HCT116 (cell line): ENCODE data around the gene CAB39L. TPM values are rescaled to one million over a fixed set of nuclear protein-coding genes. Genes with fewer than 3 reads are reported as not detected.

ENCODE experiments used
- ATAC-seq: fragments of 200-7000 bp; cut with Tn5 transposase; 2 replicates; pipeline ENCODE4 v1.9.1; 2020; ENCODE audit warnings: mild to moderate bottlenecking, moderate library complexity
- BruUV-seq: library from RNA; stranded (reverse); fragments of 400-500 nt; replicated peaks from 2 replicates; lab custom pipeline; 2021; lab: Mats Ljungman, UMichigan
- CTCF ChIA-PET: fragments of 300-600 bp; sonication (Branson Sonifier 250); formaldehyde crosslinking; loops from one replicate; lab custom pipeline; 2021; ENCODE audit warnings: antibody characterized with exemption; lab: Charles Lee
- POLR2A ChIA-PET: fragments of 300-600, 350-600 bp; sonication (Branson Sonifier 250); formaldehyde crosslinking; loops from one replicate; lab custom pipeline; 2021; ENCODE audit warnings: antibody characterized with exemption; lab: Charles Lee
- RAD21 ChIA-PET, 2 experiments: fragments of 300-600 bp; sonication (Branson Sonifier 250); formaldehyde crosslinking; loops; one replicate each; lab custom pipeline; 2023; ENCODE audit warnings: low total read pairs in 2 of 2; ENCODE audit not compliant: uncharacterized antibody in 2 of 2, unreplicated experiment in 2 of 2, low non-redundant PET in 1 of 2; lab: Charles Lee
- DNase-seq: peaks from one replicate; pipeline ENCODE4 v3.0.0-alpha.2; 2010; ENCODE audit warnings: low read depth, low spot score
- H2AFZ ChIP-seq: fragments of 200-600 bp; shearing (Covaris generic), sonication (generic); 2 replicates; pipeline ENCODE4 v1.6.1; 2017; ENCODE audit warnings: low read depth, mixed run types, mixed read lengths, antibody characterized with exemption, low read length; ENCODE audit not compliant: poor library complexity, severe bottlenecking
- H3K27ac ChIP-seq: 2 replicates; pipeline ENCODE4 v1.5.1; 2012; ENCODE audit warnings: low read depth, low read length
- H3K27me3 ChIP-seq: fragments of 200-600 bp; sonication (generic); 2 replicates; pipeline ENCODE4 v1.6.1; 2016; ENCODE audit warnings: mixed run types, low read length, mixed read lengths; ENCODE audit not compliant: insufficient read depth
- H3K36me3 ChIP-seq, 2 experiments: fragments of 200-500 bp in 1 of 2; fragments of 200-600 bp in 1 of 2; sonication (Bioruptor generic) in 1 of 2; sonication (generic) in 1 of 2; 2 replicates each; pipeline versions ENCODE4 v1.5.1 to v1.6.1; 2014 to 2016; ENCODE audit warnings: low read length in 2 of 2, inconsistent platforms in 1 of 2, mixed read lengths in 1 of 2, mixed run types in 1 of 2; ENCODE audit not compliant: insufficient read depth in 2 of 2, control insufficient read depth in 1 of 2
- H3K4me1 ChIP-seq, 2 experiments: fragments of 200-600 bp in 1 of 2; sonication (generic) in 1 of 2; 2 replicates each; pipeline versions ENCODE4 v1.5.1 to v1.6.1; 2012 to 2017; ENCODE audit warnings: low read length in 2 of 2, inconsistent platforms in 1 of 2, mild to moderate bottlenecking in 1 of 2, mixed read lengths in 1 of 2, mixed run types in 1 of 2, moderate library complexity in 1 of 2; ENCODE audit not compliant: insufficient read depth in 2 of 2, control insufficient read depth in 1 of 2
- H3K4me2 ChIP-seq: fragments of 200-600 bp; sonication (generic); 2 replicates; pipeline ENCODE4 v1.6.1; 2017; ENCODE audit warnings: mixed run types, low read length, mixed read lengths
- H3K4me3 ChIP-seq, 2 experiments: fragments of 200-600 bp in 1 of 2; sonication (generic) in 1 of 2; replicated peaks in 1 of 2; 2 replicates each; pipeline ENCODE4 v1.5.1; 2011 to 2016; ENCODE audit warnings: low read length in 2 of 2, control low read depth in 1 of 2, low read depth in 1 of 2, mild to moderate bottlenecking in 1 of 2, mixed read lengths in 1 of 2, mixed run types in 1 of 2
- H3K79me2 ChIP-seq: fragments of 200-600 bp; sonication (generic); 2 replicates; pipeline ENCODE4 v1.6.1; 2017; ENCODE audit warnings: mild to moderate bottlenecking, mixed run types, low read length, moderate library complexity, mixed read lengths; ENCODE audit not compliant: insufficient read depth
- H3K9ac ChIP-seq: fragments of 200-600 bp; sonication (generic); 2 replicates; pipeline ENCODE4 v1.6.1; 2016; ENCODE audit warnings: low read length, mixed read lengths
- H3K9me2 ChIP-seq: fragments of 200-600 bp; sonication (generic), shearing (Covaris generic); 2 replicates; pipeline ENCODE4 v1.6.1; 2017; ENCODE audit warnings: mixed run types, mild to moderate bottlenecking, moderate library complexity; ENCODE audit not compliant: insufficient read depth
- H3K9me3 ChIP-seq, 2 experiments: fragments of 200-500 bp in 1 of 2; fragments of 200-600 bp in 1 of 2; sonication (Bioruptor generic) in 1 of 2; sonication (generic) in 1 of 2; 2 replicates each; pipeline ENCODE4 v1.6.1; 2014 to 2017; ENCODE audit warnings: low read length in 2 of 2, mixed read lengths in 2 of 2, inconsistent platforms in 1 of 2, low read depth in 1 of 2, mild to moderate bottlenecking in 1 of 2, mixed run types in 1 of 2, moderate library complexity in 1 of 2; ENCODE audit not compliant: control insufficient read depth in 1 of 2, insufficient read depth in 1 of 2
- H4K20me1 ChIP-seq: fragments of 200-600 bp; sonication (generic), shearing (Covaris generic); 2 replicates; pipeline ENCODE4 v1.6.1; 2017; ENCODE audit warnings: mixed run types, mild to moderate bottlenecking, moderate library complexity; ENCODE audit not compliant: insufficient read depth
- CBX3 ChIP-seq: IDR thresholded peaks from 2 replicates; pipeline ENCODE4 v1.6.1; 2012; ENCODE audit warnings: low read depth
- CTCF ChIP-seq, 3 experiments: fragments of 200-600 bp in 1 of 3; sonication (generic) in 1 of 3; IDR thresholded peaks in 2 of 3; conservative IDR thresholded peaks in 1 of 3; 2 replicates each; pipeline ENCODE4 v1.5.1; 2012 to 2017; ENCODE audit warnings: low read depth in 2 of 3, low read length in 2 of 3, antibody characterized with exemption in 1 of 3, borderline replicate concordance in 1 of 3, control low read depth in 1 of 3, mild to moderate bottlenecking in 1 of 3, mixed read lengths in 1 of 3, mixed run types in 1 of 3, moderate library complexity in 1 of 3; ENCODE audit not compliant: insufficient read depth in 1 of 3
- EGR1 ChIP-seq: IDR thresholded peaks from 2 replicates; pipeline ENCODE4 v1.6.1; 2012; ENCODE audit warnings: low read depth
- ELF1 ChIP-seq: IDR thresholded peaks from 2 replicates; pipeline ENCODE4 v1.6.1; 2012; ENCODE audit warnings: low read depth, borderline replicate concordance
- EZH2 ChIP-seq: fragments of 200-600 bp; sonication (generic); IDR thresholded peaks from 2 replicates; pipeline ENCODE4 v1.6.1; 2017; ENCODE audit warnings: antibody characterized with exemption, mixed run types
- EZH2phosphoT487 ChIP-seq: fragments of 200-600 bp; IDR thresholded peaks from 2 replicates; pipeline ENCODE4 v1.6.1; 2018; ENCODE audit warnings: antibody characterized with exemption, borderline replicate concordance
- FOSL1 ChIP-seq: IDR thresholded peaks from 2 replicates; pipeline ENCODE4 v1.6.1; 2012; ENCODE audit warnings: low read depth
- JUND ChIP-seq: IDR thresholded peaks from 2 replicates; pipeline ENCODE4 v1.6.1; 2012
- POLR2A ChIP-seq: IDR thresholded peaks from 2 replicates; pipeline ENCODE4 v1.7.0; 2011; ENCODE audit warnings: borderline replicate concordance; ENCODE audit not compliant: insufficient read depth, insufficient read length; ENCODE audit errors: extremely low read depth
- RAD21 ChIP-seq: IDR thresholded peaks from 2 replicates; pipeline ENCODE4 v1.6.1; 2012; ENCODE audit warnings: low read depth, mild to moderate bottlenecking
- REST ChIP-seq: IDR thresholded peaks from 2 replicates; pipeline ENCODE4 v1.6.1; 2012; ENCODE audit warnings: low read depth
- SIN3A ChIP-seq: IDR thresholded peaks from 2 replicates; pipeline ENCODE4 v1.6.1; 2012; ENCODE audit warnings: low read depth
- SP1 ChIP-seq: IDR thresholded peaks from 2 replicates; pipeline ENCODE4 v1.6.1; 2012; ENCODE audit warnings: low read depth
- SRF ChIP-seq: IDR thresholded peaks from 2 replicates; pipeline ENCODE4 v1.6.1; 2012; ENCODE audit warnings: low read depth
- TCF7L2 ChIP-seq: IDR thresholded peaks from 2 replicates; pipeline ENCODE4 v1.7.0; 2011; ENCODE audit warnings: borderline replicate concordance, inconsistent platforms; ENCODE audit not compliant: insufficient read depth, insufficient read length; ENCODE audit errors: extremely low read depth
- ZFX ChIP-seq: fragments of 450-650 bp; IDR thresholded peaks from 2 replicates; pipeline ENCODE4 v1.6.1; 2017
- intact Hi-C: fragments of 100-400 bp; cut with micrococcal nuclease; formaldehyde crosslinking; loops from 2 replicates; pipeline ENCODE4 v1.10.0; 2022
- total RNA-seq: library from RNA; stranded (reverse); gene quantifications from one replicate; pipeline ENCODE4 v1.2.1, GENCODE V29; 2021; ENCODE audit not compliant: unreplicated experiment

CAB39L gene
- total RNA-seq, 1 experiment from 2014 or later, result 6.1 TPM

- Histone ChIP-seq H3K4me2 (no peak overlapping the region), H4K20me1 (no peaks in the 10 kb centered on the region), H3K4me1 (no peaks in the 10 kb centered on the region), H2AFZ (no peak overlapping the region), H3K36me3 (no peaks in the 10 kb centered on the region), H3K79me2 (no peaks in the 10 kb centered on the region), H3K9me2 (no peaks in the 10 kb centered on the region), H3K9me3 (no peaks in the 10 kb centered on the region), H3K9ac (no peak overlapping the region), H3K27me3 (no peaks in the 10 kb centered on the region), H3K27ac (no peak overlapping the region), H3K4me3 (no peak overlapping the region)
- RAD21 ChIA-PET, result no interaction called here
- no peak for TF ChIP-seq SIN3A
- no peak for TF ChIP-seq EGR1
- no peak for TF ChIP-seq ZFX
- TF ChIP-seq RAD21, result no peak
- TF ChIP-seq ELF1, result no peak
- TF ChIP-seq EZH2phosphoT487, result no peak
- TF ChIP-seq REST, result no peak
- no peak for TF ChIP-seq JUND
- no peak for TF ChIP-seq SRF
- no peak for TF ChIP-seq FOSL1
- TF ChIP-seq CTCF (IDR thresholded peaks at IDR 0.05 in 2 of 3, conservative IDR thresholded peaks at IDR 0.05 in 1 of 3; ENCODE audit: borderline replicate concordance in 1 of 3, insufficient read depth in 1 of 3, low read depth in 2 of 3, low read length in 2 of 3), result no peak
- TF ChIP-seq EZH2, result no peak
- TF ChIP-seq CBX3, result no peak
- no peak for TF ChIP-seq SP1
- no peak for TF ChIP-seq POLR2A
- TF ChIP-seq TCF7L2, result no peak
- ATAC-seq, result no peak
- no TSS peak for BruUV-seq
- intact Hi-C loops, result no loop called here
- POLR2A ChIA-PET, result interaction anchor here (0.6 kb wide), 1 partner anchor 468 kb away, joined by 6 read pairs; no protein-coding TSS in a partner anchor
- DNase-seq, result no peak
- CTCF ChIA-PET, result no interaction called here
Observed at GRCh38 chr13:49454388-49455006, 10.6 kb upstream of the CAB39L start.
